GM19395 (cell line): ENCODE results near the gene M6PR.
"Not testable (repeated sequence)": the region's sequence is repeated elsewhere in the genome, so short reads cannot be mapped to it uniquely, and the experiment has no call there.

Source experiments
- ATAC-seq: cut with Tn5 transposase; IDR thresholded peaks from one replicate; pipeline ENCODE4 v1.9.1; 2021; ENCODE audit warnings: mild to moderate bottlenecking, moderate library complexity; ENCODE audit not compliant: unreplicated experiment

M6PR gene

GRCh38 chr12:8914033-8914715 is 35.3 kb downstream of the M6PR start, which contains the start of gene PHC1:
TSS of gene PHC1 (plus strand) at chr12:8914509. CDS start at chr12:8917678, 3,169 bp downstream.
- ATAC-seq = peak; percentile 66

- ATAC-seq = no peak
Measured at GRCh38 chr12:8913702-8914032, 35.8 kb downstream of the M6PR start.

- no peak for ATAC-seq
Measured at GRCh38 chr12:8912914-8913313, 36.5 kb downstream of the M6PR start.

GRCh38 chr12:8911606-8912268 is 37.7 kb downstream of the M6PR start:
- no peak for ATAC-seq

GRCh38 chr12:8909752-8910151 is 39.7 kb downstream of the M6PR start:
- no peak for ATAC-seq

DNA sequence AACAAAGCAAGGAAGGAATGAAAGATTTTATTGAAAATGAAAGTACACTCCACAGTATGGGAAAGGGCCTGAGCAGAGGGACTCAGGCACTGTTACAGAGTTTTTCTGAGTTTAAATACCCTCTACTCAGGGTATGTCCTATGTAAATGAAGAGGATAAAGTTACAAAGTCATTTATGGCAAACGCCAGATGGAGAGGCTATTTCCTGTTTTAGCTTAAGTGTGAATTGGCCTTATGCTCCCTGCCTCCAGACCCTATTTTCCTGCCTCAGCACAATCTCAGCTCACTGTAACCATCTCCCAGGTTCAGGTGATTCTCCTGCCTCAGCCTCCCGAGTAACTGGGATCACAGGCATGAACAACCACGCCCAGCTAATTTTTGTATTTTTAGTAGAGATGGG is 41.9 kb downstream of the M6PR start:
- no peak for ATAC-seq

DNA sequence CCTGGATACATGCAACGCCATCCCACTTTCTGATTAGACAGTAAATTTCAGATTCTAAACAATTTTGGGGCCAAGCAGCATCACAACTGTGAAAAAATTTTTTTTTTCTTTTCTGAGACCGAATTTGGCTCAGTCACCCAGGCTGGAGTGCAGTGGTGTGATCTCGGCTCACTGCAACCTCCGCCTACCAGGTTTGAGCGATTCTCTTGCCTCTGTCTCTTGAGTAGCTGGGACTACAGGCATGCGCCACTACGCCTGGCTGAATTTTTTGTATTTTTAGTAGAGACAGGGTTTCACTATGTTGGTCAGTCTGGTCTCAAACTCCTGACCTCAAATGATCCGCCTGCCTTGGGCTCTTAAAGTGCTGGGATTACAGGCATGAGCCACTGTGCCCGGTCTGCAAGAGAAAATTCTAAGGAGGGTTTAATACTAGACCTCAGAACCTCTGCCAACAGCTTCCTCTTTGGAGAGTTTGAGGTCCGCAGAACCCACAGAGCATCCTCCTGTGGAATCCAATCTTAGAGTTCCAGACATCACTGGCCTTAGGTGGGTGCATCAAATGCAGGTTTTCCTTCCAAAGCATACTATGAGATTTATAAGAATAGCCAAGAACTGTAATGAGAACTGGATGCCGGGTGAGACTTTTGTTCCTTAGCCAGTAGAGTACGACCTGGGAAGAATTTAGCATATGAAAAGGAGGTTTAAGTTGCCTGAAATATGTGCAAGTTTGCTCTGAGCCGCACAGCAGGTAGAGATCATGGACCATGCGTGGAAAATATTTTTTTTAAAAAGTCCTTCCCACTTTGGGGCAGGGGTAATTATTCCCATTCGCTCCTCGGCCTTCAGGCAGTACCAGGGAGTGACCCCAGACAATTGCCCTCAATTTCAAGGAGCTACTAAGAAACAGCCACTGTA is 42.9 kb downstream of the M6PR start:
- no peak for ATAC-seq

- no peak for ATAC-seq
Measured at GRCh38 chr12:8905546-8905945, 43.9 kb downstream of the M6PR start.

DNA sequence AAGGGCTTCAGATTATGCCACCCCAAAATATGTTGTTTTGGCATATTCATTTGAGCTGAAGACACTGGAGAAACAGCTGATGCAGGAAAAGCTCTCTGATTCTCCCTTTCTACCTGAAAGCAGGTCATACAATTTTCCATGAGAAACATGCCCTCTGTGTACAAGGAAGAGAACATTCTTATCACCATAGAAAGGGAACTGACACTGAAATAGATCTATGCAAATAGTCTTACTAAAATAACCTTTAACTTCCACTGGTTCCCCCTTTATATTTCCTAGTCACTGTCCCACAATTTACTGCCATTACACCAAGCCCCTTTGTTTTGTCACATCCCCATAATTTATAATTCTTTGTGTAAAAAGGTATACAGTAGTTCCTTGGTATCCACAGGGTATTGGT is 44.8 kb downstream of the M6PR start:
- ATAC-seq = no peak

DNA sequence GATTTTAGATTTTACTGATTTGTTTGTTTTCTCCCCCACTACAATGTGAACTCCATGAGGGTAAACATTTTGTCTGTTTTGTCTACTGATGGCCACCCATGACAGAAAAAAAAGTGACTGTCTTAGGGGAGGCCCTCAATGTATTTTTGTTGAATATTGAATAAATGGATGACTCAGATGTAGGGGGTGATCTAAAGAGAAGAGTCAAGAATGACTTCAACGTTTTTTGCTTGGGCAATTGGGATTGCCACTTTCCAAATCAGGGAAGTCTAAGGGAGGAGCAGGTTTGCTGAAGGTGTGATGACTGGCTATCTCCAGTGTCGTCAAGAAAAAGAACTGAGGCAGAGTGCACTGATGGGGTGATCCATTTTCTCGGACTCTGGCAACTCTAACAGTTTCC is 45.8 kb downstream of the M6PR start:
- no peak for ATAC-seq

DNA sequence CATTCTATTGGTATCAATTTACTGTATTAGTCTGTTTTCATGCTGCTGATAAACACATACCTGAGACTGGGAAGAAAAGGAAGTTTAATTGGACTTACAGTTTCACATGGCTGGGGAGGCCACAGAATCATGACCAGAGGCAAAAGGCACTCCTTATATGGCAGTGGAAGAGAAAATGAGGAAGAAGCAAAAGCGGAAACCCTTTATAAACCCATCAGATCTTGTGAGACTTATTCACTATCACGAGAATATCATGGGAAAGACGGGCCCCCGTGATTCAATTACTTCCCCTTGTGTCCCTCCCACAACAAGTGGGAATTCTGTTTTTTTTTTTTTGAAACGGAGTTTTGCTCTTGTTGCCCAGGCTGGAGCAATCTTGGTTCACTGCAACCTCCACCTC is 46.7 kb downstream of the M6PR start:
- ATAC-seq = not testable (repeated sequence)

DNA sequence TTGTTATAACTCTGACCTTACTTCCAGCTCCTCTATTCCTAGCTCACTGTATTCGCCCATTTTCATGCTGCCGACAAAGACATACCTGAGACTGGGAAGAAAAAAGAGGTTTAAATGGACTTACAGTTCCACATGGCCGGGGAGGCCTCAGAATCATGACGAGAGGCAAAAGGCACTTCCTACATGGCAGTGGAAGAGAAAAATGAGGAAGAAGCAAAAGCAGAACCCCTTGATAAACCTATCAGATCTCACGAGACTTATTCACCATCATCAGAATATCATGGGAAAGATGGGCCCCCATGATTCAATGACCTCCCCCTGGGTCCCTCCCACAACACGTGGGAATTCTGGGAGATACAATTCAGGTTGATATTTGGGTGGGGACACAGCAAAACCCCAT is 49.6 kb downstream of the M6PR start:
- ATAC-seq = no peak

DNA sequence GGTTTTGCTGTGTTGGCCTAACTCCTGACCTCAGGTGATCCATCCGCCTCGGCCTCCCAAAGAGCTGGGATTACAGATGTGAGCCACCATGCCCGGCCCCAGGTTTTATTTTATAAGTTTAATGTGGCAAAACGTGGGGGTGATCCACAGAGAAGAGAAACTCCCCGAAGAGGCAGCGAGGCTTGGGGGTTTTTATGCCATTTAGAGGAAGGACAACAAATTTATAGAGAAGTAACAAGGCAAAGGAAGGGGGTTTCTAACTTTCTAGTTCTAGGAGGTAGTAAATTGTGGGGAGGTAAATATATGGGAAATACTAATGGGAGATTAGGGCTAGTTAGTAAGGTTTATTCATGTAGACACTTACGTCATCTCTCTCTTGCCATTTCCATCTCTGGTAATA is 52.4 kb downstream of the M6PR start:
- ATAC-seq = no peak

- no peak for ATAC-seq
Measured at GRCh38 chr12:8894986-8895385, 54.5 kb downstream of the M6PR start.

GRCh38 chr12:8894378-8894777 is 55.1 kb downstream of the M6PR start:
- ATAC-seq = no peak

DNA sequence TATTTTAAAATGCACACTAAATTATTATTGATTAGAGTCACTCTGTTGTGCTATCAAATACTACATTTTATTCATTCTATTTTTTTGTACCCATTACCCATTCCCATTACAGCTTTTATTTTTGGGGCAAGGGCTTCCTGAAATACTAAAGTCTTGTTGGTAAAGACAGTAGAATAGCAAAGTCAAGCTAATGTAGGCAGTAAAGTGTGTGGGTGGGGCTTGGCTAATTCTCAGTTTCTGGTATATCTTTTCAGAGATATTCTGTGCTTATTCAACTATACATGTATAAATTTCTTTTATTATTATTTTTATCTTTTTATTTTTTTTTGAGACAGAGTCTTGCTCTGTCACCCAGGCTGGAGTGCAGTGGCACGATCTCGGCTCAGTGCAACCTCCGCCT is 57.5 kb downstream of the M6PR start:
- no peak for ATAC-seq
